Upper lobe of left lung (tissue), 6 donors: ENCODE results near the gene AGAP3. TPM values are rescaled to one million over a fixed set of nuclear protein-coding genes. Genes with fewer than 3 reads are reported as not detected.

Source experiments
- ATAC-seq, 2 donors: fragments of 200-7000 bp; cut with Tn5 transposase; one replicate each; pipeline ENCODE4 v1.9.1; 2022; ENCODE audit warnings: mild to moderate bottlenecking in 2 of 2, moderate library complexity in 2 of 2; ENCODE audit not compliant: low FRiP score in 2 of 2
- DNase-seq, 2 donors: peaks; one replicate each; pipeline ENCODE4 v3.0.0-alpha.2; 2019 to 2020
- H3K27ac ChIP-seq, 4 donors: fragments of 200-600 bp; sonication (generic); one replicate each; pipeline ENCODE4 v1.5.1; 2016 to 2019
- H3K27me3 ChIP-seq, 4 donors: fragments of 200-600 bp; sonication (generic); one replicate each; pipeline ENCODE4 v1.5.1; 2017 to 2019
- H3K36me3 ChIP-seq, 4 donors: fragments of 200-600 bp; sonication (generic); one replicate each; pipeline ENCODE4 v1.5.1; 2016 to 2019
- H3K4me1 ChIP-seq, 4 donors: fragments of 200-600 bp; sonication (generic); one replicate each; pipeline ENCODE4 v1.5.1; 2018 to 2019
- H3K4me3 ChIP-seq, 4 donors: fragments of 200-600 bp; sonication (generic); one replicate each; pipeline ENCODE4 v1.5.1; 2017 to 2019; ENCODE audit warnings: mild to moderate bottlenecking in 2 of 4, moderate library complexity in 1 of 4
- H3K9me3 ChIP-seq, 4 donors: fragments of 200-600 bp; sonication (generic); one replicate each; pipeline ENCODE4 v1.5.1; 2018 to 2019
- CTCF ChIP-seq, 6 experiments: fragments of 450-650 bp in 4 of 6; fragments of 200-600 bp in 2 of 6; sonication (generic) in 2 of 6; IDR thresholded peaks; one replicate each; pipeline ENCODE4 v1.5.1; 2016 to 2019; ENCODE audit warnings: antibody characterized with exemption in 6 of 6
- EP300 ChIP-seq, 4 donors: sonication (generic); formaldehyde crosslinking; IDR thresholded peaks; one replicate each; pipeline ENCODE4 v1.5.1; 2017; ENCODE audit warnings: antibody characterized with exemption in 4 of 4, control low read depth in 2 of 4
- POLR2A ChIP-seq, 4 donors: fragments of 450-650 bp; IDR thresholded peaks; one replicate each; pipeline ENCODE4 v1.5.1; 2016 to 2017; ENCODE audit warnings: antibody characterized with exemption in 4 of 4, mild to moderate bottlenecking in 2 of 4
- POLR2AphosphoS5 ChIP-seq, 2 donors: sonication (generic); formaldehyde crosslinking; IDR thresholded peaks; one replicate each; pipeline ENCODE4 v1.5.1; 2017; ENCODE audit warnings: antibody characterized with exemption in 2 of 2
- WGBS, 2 donors: methylation state at CpG; one replicate each; pipeline ENCODE4 v1.1.5; 2017 to 2018; 5-methylcytosine and 5-hydroxymethylcytosine counted together
- total RNA-seq, 6 donors: library from RNA; depleted of rRNA in 4 of 6; stranded (reverse); fragments of >200 nt in 4 of 6; gene quantifications; one replicate each; pipeline versions ENCODE4 v1.1.0 to v1.2.1, GENCODE V29; 2016 to 2021
- donor health status: DM: no; HTN: no; CAD: no; lungs with moderate emphysema.
- donor health status: DM: no; HTN: yes; CAD: no; lungs with severe emphysema.

AGAP3 gene
- total RNA-seq, 6 donors from 2014 or later = 122 to 350 (median 182) TPM

GRCh38 chr7:151122276-151122675 is 36.0 kb downstream of the AGAP3 start:
- DNase-seq (peak in 1 of 2 donors; percentile 85), ATAC-seq (no peak)
- Histone ChIP-seq H3K4me3 (no peak overlapping the region), H3K4me1 (peaks cover 10 to 27% (median 14%) of the 10 kb centered on the region in 4 donors), H3K9me3 (no peaks in the 10 kb centered on the region), H3K27ac (no peak overlapping the region), H3K36me3 (peaks cover 24 to 91% (median 75%) of the 10 kb centered on the region in 4 donors), H3K27me3 (no peaks in the 10 kb centered on the region)
- no peak for TF ChIP-seq CTCF (IDR thresholded peaks at IDR 0.05)
- 87 to 92% methylated on average over 24 of the region's 24 CpGs for WGBS, 2 donors

- H3K4me1 ChIP-seq = peaks cover 10 to 27% (median 14%) of the 10 kb centered on the region in 4 donors
- H3K27me3 ChIP-seq = no peaks in the 10 kb centered on the region
- H3K4me3 ChIP-seq = no peak overlapping the region
- ATAC-seq = no peak
- WGBS, 2 donors = 92 to 95% methylated on average over 23 to 28 of the region's 29 CpGs
- peak in 1 of 2 donors; percentile 84 for DNase-seq
- TF ChIP-seq CTCF (IDR thresholded peaks at IDR 0.05) = no peak
- TF ChIP-seq POLR2AphosphoS5 (IDR thresholded peaks at IDR 0.05) = no peak
- TF ChIP-seq POLR2A (IDR thresholded peaks at IDR 0.05) = no peak
- TF ChIP-seq EP300 (IDR thresholded peaks at IDR 0.05) = no peak
- no peak overlapping the region for H3K27ac ChIP-seq
- H3K9me3 ChIP-seq = no peaks in the 10 kb centered on the region
- H3K36me3 ChIP-seq = peaks cover 24 to 91% (median 74%) of the 10 kb centered on the region in 4 donors
Measured at GRCh38 chr7:151122796-151123157, 36.5 kb downstream of the AGAP3 start.

- H3K9me3 ChIP-seq = no peaks in the 10 kb centered on the region
- 90 to 93% methylated on average over 46 to 49 of the region's 50 CpGs for WGBS, 2 donors
- no peaks in the 10 kb centered on the region for H3K27me3 ChIP-seq
- no peak overlapping the region for H3K27ac ChIP-seq
- DNase-seq = peak in 1 of 2 donors; percentile 86
- TF ChIP-seq POLR2A (IDR thresholded peaks at IDR 0.05) (no peak), POLR2AphosphoS5 (IDR thresholded peaks at IDR 0.05) (no peak), EP300 (IDR thresholded peaks at IDR 0.05) (no peak), CTCF (IDR thresholded peaks at IDR 0.05) (no peak)
- ATAC-seq = no peak
- H3K36me3 ChIP-seq = peaks cover 24 to 91% (median 74%) of the 10 kb centered on the region in 4 donors
- no peak overlapping the region for H3K4me3 ChIP-seq
- peaks cover 10 to 27% (median 14%) of the 10 kb centered on the region in 4 donors for H3K4me1 ChIP-seq
Measured at GRCh38 chr7:151123158-151123821, 37.0 kb downstream of the AGAP3 start.

GRCh38 chr7:151123822-151124464 is 37.7 kb downstream of the AGAP3 start:
- ATAC-seq (peak; percentile 89 to 92), DNase-seq (peak in 1 of 2 donors; percentile 92)
- Histone ChIP-seq H3K9me3 (no peaks in the 10 kb centered on the region), H3K27ac (no peak overlapping the region), H3K4me1 (peaks cover 10 to 27% (median 14%) of the 10 kb centered on the region in 4 donors), H3K36me3 (peaks cover 29 to 91% (median 74%) of the 10 kb centered on the region in 4 donors), H3K4me3 (no peak overlapping the region), H3K27me3 (no peaks in the 10 kb centered on the region)
- WGBS, 2 donors = 46 to 65% methylated on average over 19 to 24 of the region's 24 CpGs
- no peak for TF ChIP-seq EP300 (IDR thresholded peaks at IDR 0.05)
- TF ChIP-seq POLR2A (IDR thresholded peaks at IDR 0.05) = no peak
- peak; percentile 90 to 97 (median 94) for TF ChIP-seq CTCF (IDR thresholded peaks at IDR 0.05)
